GM12872 (cell line): ENCODE data around the gene DHRS3.

Experiments used
- TF ChIP-seq, protein P1 (sequence below): IDR thresholded peaks from 3 replicates; pipeline ENCODE4 v1.5.1; 2011; ENCODE audit warnings: low read depth, mild to moderate bottlenecking, low read length, moderate library complexity; ENCODE audit not compliant: insufficient read depth

Gene DHRS3

DNA sequence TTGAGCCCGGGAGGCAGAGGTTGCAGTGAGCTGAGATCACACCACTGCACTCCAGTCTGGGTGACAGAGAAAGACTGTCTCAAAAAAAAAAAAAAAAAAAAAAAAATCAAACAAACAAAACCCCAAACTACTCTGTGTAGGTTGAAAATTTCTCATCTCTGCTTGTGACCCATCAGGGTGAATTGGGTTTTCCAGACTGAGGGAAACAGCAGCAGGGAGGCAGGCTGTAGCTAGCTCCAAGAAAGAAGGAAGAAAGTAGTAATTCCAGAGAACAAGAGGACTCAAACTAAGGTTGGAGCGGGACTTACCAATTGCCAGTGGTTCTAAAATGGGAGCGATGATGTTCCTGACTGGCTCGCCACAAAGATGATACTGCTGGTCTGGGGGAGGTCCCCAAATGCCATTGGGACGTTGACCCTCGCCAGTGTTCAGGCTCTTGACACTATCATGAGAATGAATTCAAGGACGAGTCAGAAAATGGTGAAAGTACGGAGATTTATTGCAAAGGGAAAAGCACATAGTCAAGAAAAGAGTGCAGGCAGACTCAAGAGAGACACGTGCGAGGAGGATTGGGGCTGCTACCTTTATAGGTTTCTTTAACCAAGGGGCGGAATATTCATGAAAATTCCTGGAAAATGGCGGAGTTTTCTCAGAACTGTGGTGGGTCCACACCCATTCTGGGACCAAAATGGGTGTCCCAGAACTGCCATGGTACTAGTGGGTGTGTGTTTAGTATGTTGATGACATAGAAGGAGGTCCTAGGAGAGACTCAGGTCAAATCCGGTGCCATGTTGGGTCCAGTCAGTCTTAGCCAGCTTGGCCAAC, 39.3 kb upstream of the DHRS3 start:
- TF ChIP-seq, protein P1, sequence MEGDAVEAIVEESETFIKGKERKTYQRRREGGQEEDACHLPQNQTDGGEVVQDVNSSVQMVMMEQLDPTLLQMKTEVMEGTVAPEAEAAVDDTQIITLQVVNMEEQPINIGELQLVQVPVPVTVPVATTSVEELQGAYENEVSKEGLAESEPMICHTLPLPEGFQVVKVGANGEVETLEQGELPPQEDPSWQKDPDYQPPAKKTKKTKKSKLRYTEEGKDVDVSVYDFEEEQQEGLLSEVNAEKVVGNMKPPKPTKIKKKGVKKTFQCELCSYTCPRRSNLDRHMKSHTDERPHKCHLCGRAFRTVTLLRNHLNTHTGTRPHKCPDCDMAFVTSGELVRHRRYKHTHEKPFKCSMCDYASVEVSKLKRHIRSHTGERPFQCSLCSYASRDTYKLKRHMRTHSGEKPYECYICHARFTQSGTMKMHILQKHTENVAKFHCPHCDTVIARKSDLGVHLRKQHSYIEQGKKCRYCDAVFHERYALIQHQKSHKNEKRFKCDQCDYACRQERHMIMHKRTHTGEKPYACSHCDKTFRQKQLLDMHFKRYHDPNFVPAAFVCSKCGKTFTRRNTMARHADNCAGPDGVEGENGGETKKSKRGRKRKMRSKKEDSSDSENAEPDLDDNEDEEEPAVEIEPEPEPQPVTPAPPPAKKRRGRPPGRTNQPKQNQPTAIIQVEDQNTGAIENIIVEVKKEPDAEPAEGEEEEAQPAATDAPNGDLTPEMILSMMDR, result no peak

DNA sequence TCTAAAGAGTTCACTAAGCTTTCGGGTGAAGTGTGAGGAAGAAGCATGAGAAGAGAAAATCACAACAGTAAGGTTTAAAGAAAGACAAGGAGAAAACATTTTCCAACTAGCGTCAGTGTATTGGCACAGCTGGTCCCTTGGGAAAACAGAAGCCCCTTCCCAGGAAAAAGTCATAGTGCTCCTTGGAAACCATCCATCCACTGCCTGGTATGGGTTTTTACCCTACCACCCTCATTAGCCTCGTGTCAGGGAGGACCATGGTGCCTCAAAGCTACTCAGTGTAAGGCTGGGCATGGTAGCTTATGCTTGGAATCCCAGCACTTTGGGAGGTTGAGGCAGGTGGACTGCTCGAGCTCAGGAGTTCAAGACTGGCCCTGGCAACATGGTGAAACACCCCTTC, 38.6 kb upstream of the DHRS3 start:
- TF ChIP-seq, protein P1, result no peak

DNA sequence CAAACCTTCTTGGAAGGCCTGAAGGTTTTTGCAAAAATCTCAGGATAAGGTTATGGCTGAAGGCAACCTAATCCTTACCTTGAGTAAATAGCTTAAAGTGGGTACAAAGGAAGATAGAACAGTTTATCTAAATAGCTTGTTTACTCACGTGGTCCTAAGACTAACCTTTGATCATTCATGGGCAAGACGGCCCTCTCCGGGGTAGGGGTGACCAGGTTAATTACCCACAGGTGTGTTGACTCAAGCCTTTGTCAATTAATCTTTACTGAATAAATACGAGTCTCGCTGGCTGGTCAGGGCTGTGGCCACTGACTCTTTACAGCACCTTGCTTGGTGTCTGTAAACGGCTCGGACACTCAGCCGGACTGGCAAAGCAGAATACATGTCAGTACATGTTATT, 36.6 kb upstream of the DHRS3 start:
- TF ChIP-seq, protein P1, result no peak

DNA sequence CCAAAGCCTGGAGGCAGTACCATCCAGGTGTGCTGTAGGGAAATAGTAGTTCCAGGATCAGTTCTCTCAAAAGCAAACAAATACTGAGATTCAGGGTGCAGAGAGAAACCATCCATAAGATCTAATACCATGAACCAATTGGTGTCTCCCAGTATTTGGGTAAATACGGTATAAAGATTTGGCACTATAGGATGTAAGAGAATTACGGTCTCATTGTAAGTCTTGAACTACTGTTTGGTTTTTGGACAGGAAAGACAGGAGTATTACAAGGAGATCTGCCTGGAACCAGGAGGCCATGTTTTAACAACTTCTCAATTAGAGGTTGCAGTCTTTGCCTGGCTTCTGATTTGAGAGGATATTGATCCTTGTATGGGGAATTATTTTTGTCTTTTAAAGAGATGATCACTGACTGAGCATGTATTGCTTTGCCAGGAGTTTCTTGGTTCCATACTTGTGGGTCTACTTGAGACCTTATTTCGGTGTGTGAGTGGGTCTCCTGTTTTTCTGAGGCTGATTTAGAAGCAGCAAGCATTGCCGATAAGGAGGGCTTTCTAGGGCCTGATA, 36.1 kb upstream of the DHRS3 start:
- TF ChIP-seq, protein P1, result no peak

DNA sequence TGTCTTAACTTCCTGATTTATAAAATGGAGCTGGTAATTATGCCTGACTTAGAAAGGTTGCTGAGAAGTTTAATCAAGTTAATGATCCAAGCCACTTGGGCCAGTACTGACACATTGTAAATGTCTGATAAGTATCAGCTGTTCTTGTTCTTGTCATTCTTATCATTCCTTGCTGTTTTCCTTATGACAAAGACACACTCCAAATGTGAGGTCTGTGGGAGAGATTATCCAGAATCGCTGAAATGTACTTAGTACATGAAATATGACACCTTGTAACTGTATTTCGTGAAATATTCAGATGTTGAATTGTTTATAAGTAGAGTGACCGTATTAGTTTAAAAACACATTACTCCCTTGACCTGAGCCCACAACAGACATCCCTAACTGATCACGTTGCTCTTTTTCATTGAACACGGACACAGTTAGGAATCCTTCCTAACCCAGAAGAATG, 32.0 kb upstream of the DHRS3 start:
- TF ChIP-seq, protein P1, result no peak

DNA sequence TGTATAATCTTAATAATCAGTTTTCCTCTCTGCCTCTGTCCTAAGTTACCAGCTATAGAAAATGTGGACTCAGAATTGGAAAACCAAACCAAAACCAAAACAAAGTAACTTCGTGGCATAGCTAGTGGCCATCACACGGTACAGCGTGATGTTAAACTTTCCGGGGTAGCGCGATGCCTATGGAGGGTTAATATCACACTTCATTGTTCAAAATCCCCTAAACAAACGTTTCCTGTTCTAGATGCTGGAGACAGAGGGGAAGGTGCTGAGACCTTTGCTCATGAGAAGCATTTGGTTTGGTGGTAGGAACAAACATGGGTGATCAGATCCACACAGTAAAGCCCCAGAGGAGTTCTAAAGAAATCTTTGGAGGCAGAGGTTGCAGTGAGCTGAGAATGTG, 30.7 kb upstream of the DHRS3 start:
- TF ChIP-seq, protein P1, result no peak

DNA sequence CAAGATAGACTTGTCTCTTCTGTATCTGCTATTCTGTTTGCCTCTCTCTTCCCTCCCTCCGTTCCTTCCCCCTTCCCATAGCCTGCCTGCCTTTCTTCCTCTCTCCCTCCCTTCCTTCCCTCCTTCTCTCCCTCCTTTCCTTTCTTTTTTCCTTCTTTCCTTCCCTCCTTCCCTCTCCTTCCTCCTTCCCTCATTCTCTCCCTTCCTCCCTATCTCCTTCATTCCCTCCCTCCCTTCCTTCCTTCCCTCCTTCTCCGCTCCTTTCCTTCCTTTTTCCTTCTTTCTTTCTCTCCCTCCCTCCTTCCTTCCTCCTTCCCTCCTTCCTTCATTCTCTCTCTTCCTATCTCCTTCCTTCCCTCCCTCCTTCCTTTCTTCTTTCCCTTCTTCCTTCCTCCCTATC, 26.8 kb upstream of the DHRS3 start:
- TF ChIP-seq, protein P1, result no peak
